Tibial nerve (tissue), 3 donors: ENCODE measurements around the gene ZNRD2.

ENCODE experiments used
- CTCF ChIP-seq, 5 experiments: fragments of 200-600 bp in 3 of 5; fragments of 450-650 bp in 2 of 5; sonication (generic) in 3 of 5; IDR thresholded peaks; one replicate each; pipeline ENCODE4 v1.5.1; 2016 to 2019; ENCODE audit warnings: antibody characterized with exemption in 5 of 5, mild to moderate bottlenecking in 3 of 5, moderate library complexity in 2 of 5
- POLR2A ChIP-seq, 2 donors: fragments of 450-650 bp; IDR thresholded peaks; one replicate each; pipeline ENCODE4 v1.6.1; 2017; ENCODE audit warnings: antibody characterized with exemption in 2 of 2, mild to moderate bottlenecking in 2 of 2, moderate library complexity in 2 of 2

DNA sequence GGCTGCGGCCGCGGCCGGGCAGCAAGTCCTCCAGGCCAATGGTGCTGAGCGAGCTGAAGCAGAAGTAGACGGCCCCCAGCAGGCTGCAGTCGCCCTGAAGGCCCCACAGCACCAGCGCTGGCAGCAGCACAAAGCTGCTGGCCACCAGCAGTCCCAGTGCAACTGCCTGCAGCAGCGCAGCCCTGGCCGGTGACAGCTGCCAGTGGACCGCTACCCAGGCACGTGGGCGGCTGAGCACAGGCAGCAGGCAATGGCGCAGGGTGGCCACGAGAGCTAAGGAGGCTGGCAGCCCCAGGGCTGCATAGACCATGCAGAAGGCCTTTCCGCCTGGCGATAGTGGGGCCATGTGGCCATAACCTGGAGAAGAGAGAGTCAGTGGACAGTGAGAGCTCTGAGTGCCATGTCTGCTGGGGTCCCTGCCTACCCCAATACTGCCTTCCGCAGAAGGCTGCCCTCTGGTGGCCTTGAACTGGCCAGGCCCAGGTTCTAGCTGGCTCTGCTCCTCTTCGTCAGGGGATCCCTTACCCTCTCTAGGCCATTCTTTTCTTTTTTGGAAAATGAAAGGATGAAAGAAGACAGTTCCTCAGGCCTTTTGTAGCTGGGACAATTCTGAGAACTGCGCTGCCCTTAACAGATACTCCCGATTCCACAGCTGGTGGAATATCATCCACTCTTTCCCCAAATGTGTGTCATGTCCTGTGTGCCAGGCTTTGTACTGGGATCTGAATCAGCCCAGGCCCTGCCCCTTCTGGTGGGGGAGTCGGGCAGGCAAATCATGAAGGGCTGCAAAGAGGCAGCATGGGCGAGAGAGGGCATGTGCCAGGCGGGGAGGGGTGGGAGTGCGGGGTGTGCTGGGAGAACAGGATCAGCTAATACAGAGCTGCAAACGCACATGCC, 23.5 kb downstream of the ZNRD2 start:
- TF ChIP-seq CTCF (IDR thresholded peaks at IDR 0.05) (peak; percentile 65 to 91 (median 75)), POLR2A (IDR thresholded peaks at IDR 0.05) (no peak)
